ENCODE measurements around the gene MUSK.

DNA sequence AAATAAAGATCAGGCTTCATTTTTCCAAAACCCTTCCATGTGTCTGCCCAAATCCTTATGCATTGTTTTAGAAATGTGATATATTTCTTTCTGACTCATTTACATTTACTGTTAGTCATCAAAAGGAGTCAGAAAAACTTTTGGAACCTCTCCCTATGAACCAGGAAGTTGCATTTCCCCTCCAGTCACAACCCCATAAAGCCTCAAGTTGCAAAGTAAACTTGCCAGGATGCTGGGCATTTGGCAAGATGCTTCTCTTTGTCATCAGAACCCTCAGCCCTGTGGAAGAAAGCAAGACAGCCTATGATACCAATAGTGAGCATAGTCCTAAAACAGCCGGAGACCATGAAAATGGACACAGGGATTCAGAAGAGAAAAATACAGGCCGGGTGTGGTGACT is 84.2 kb downstream of the MUSK start:
- TF ChIP-seq CTCF (conservative IDR thresholded peaks at IDR 0.05; ENCODE audit: low read depth, low read length) = no peak
- no peak for TF ChIP-seq EZH2 (IDR thresholded peaks at IDR 0.05; ENCODE audit: low read length, unreplicated experiment)

Data from PC-3 (cell line).